Melanocyte of skin (primary cell): ENCODE measurements around the gene ARL8A. TPM values are rescaled to one million over a fixed set of nuclear protein-coding genes. Genes with fewer than 3 reads are reported as not detected.

ENCODE experiments used
- small RNA-seq, 2 donors: library from RNA; depleted of rRNA; stranded (forward); fragments of <200 nt; gene quantifications; one replicate each; pipeline ENCODE3, GENCODE V24; 2012
- total RNA-seq, 2 donors: library from RNA; depleted of rRNA; stranded (reverse); fragments of >200 nt; gene quantifications; 2 replicates each; pipeline ENCODE4 v1.2.3, GENCODE V29; 2012

The ARL8A gene
- total RNA-seq = 10 to 100 TPM; 29.9 to 37.0 TPM

GRCh38 chr1:202144402-202145067, at the start of gene ARL8A:
TSS of gene ARL8A (minus strand) at chr1:202144737. CDS start at chr1:202144572, 165 bp downstream.

GRCh38 chr1:202193614-202194327, 49.2 kb upstream of the ARL8A start, which contains the start of gene LGR6:
TSS of gene LGR6 (plus strand) at chr1:202193799. CDS start at chr1:202193990, 191 bp downstream.

GRCh38 chr1:202160377-202160940, 15.9 kb upstream of the ARL8A start, which contains the start of gene PTPN7:
TSS of gene PTPN7 (minus strand) at chr1:202160602. CDS start at chr1:202159402, 1,200 bp downstream.

GRCh38 chr1:202122639-202123335, 21.8 kb downstream of the ARL8A start, which contains the start of gene GPR37L1:
TSS of gene GPR37L1 (plus strand) at chr1:202122917. CDS start at chr1:202122964, 47 bp downstream.

Small RNA genes lying within 50 kb of the gene (small RNA-seq; reads per million reads assigned to genes)
- gene CRIP1P3 = 0 reads per million in 2 donors

Other genes with a start within 250 kb of the ARL8A start
- gene LMOD1, start 198.2 kb downstream of the ARL8A start, total RNA-seq = under 1 TPM in 1 of 2 donors, not detected in 1; under 0.01 TPM
- 10 to 100 TPM; 46.5 to 79.3 TPM for gene TIMM17A, start 189.2 kb downstream of the ARL8A start, total RNA-seq
- gene RNPEP, start 162.1 kb downstream of the ARL8A start, total RNA-seq = 10 to 100 TPM; 50.9 to 77.3 TPM
- gene ELF3, start 134.2 kb downstream of the ARL8A start, total RNA-seq = under 1 TPM; under 0.01 to 0.34 TPM
- under 1 TPM in 1 of 2 donors, not detected in 1; under 0.01 TPM for gene GPR37L1, start 21.8 kb downstream of the ARL8A start, total RNA-seq
- not detected for gene PTPN7, start 15.9 kb upstream of the ARL8A start, total RNA-seq
- not detected for gene LGR6, start 49.1 kb upstream of the ARL8A start, total RNA-seq
- gene UBE2T, start 197.2 kb upstream of the ARL8A start, total RNA-seq = 100 to 1,000 TPM in 1 of 2 donors, 10 to 100 TPM in 1; 39.2 to 124 TPM
- gene PPP1R12B, start 204.0 kb upstream of the ARL8A start, total RNA-seq = 10 to 100 TPM; 17.0 to 20.3 TPM